Kidney epithelial cell (primary cell): ENCODE data around the gene LMOD3. TPM values are rescaled to one million over a fixed set of nuclear protein-coding genes. Genes with fewer than 3 reads are reported as not detected.

Experiments
- DNase-seq: peaks from one replicate; pipeline ENCODE4 v3.0.0-alpha.2; 2010; ENCODE audit warnings: low read depth
- H3K27me3 ChIP-seq: 2 replicates; pipeline ENCODE4 v1.6.0; 2011; ENCODE audit warnings: low read length; ENCODE audit not compliant: control insufficient read depth, insufficient read depth
- H3K36me3 ChIP-seq: 2 replicates; pipeline ENCODE4 v1.5.1; 2011; ENCODE audit warnings: low read length; ENCODE audit not compliant: control insufficient read depth, insufficient read depth
- H3K4me3 ChIP-seq: 2 replicates; pipeline ENCODE4 v1.5.1; 2011; ENCODE audit warnings: low read depth, mild to moderate bottlenecking, control low read depth, low read length
- total RNA-seq: library from RNA; depleted of rRNA; stranded (reverse); fragments of >200 nt; gene quantifications from 2 replicates; pipeline ENCODE4 v1.2.3, GENCODE V29; 2015
- TF ChIP-seq, protein P1 (sequence below): IDR thresholded peaks from 2 replicates; pipeline ENCODE4 v1.5.1; 2011; ENCODE audit warnings: mild to moderate bottlenecking, moderate library complexity, low read length, control low read depth, inconsistent platforms; ENCODE audit not compliant: insufficient read depth, poor library complexity, severe bottlenecking

The LMOD3 gene
- not detected in 2 replicates for total RNA-seq

DNA sequence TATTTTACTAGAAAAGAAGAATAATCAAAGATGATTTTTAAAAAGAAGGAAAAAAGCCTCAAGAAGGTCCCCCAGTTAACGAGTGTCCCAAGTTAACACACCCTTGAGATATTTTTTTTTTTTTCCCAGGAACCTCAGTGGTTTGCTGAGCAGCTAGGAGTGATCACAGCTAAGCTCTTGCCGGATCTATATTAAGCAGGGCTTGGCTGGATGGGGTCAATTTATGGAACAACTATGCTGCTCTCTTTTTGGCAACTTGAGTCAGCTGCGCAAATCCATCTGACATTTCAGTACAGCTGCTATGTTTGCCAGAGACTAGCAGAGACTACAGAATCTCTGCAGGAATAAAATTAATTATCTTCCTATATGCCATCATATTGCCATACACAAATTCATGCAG, at the start of gene LMOD3:
TSS of gene LMOD3 (minus strand) at position 193 of the 400 bp plus-strand sequence. CDS start 209 bp downstream, outside the sequence.
- no peak within 1 kb of the TSS for H3K4me3 ChIP-seq
- H3K27me3 ChIP-seq: no peaks in the 10 kb centered on the region
- TF ChIP-seq, protein P1, sequence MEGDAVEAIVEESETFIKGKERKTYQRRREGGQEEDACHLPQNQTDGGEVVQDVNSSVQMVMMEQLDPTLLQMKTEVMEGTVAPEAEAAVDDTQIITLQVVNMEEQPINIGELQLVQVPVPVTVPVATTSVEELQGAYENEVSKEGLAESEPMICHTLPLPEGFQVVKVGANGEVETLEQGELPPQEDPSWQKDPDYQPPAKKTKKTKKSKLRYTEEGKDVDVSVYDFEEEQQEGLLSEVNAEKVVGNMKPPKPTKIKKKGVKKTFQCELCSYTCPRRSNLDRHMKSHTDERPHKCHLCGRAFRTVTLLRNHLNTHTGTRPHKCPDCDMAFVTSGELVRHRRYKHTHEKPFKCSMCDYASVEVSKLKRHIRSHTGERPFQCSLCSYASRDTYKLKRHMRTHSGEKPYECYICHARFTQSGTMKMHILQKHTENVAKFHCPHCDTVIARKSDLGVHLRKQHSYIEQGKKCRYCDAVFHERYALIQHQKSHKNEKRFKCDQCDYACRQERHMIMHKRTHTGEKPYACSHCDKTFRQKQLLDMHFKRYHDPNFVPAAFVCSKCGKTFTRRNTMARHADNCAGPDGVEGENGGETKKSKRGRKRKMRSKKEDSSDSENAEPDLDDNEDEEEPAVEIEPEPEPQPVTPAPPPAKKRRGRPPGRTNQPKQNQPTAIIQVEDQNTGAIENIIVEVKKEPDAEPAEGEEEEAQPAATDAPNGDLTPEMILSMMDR: no peak
- DNase-seq: no peak
- H3K36me3 ChIP-seq: no peaks in the 10 kb centered on the region

DNA sequence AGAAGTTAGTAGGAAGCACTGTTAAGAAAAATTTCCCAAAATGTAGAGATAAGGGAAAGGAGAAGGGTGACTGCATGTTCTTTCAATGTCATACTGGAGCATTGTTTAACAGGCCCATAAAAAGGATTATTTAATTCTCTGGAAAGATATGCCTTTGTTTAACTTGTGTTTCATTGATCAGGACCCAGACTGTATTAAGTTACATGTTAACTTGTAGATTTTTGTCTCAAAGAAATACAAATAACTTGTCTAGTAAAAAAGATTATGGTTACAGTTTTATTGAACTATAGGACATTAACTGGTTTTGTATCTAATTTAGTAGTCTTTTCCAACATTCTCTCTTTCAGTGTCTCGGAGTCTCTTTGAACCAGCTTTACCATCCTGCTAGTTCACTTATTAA, 49.7 kb upstream of the LMOD3 start:
- H3K36me3 ChIP-seq: no peaks in the 10 kb centered on the region
- H3K4me3 ChIP-seq: no peak overlapping the region
- H3K27me3 ChIP-seq: no peaks in the 10 kb centered on the region
- TF ChIP-seq, protein P1: no peak
- no peak for DNase-seq

DNA sequence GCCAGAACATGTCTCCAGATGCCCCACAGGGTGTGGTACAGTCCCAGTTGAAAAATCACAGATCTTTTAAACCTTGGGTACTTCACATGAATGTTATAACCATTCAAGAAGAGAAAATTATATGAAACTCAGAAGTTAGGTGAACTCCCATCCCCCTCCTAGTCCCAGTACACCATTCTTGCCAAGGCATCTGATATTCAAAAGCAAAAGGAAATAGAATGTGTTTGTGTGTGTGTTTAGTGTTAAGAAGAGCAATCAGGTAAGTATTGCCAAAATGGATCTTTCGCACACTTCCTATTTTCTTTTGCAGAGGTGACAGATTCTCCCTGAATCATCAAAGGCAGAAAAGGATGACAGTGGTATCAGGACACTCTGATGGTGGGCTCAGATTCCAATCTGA, 44.1 kb upstream of the LMOD3 start:
- DNase-seq: no peak
- no peaks in the 10 kb centered on the region for H3K36me3 ChIP-seq
- H3K27me3 ChIP-seq: no peaks in the 10 kb centered on the region
- no peak overlapping the region for H3K4me3 ChIP-seq
- TF ChIP-seq, protein P1: no peak

DNA sequence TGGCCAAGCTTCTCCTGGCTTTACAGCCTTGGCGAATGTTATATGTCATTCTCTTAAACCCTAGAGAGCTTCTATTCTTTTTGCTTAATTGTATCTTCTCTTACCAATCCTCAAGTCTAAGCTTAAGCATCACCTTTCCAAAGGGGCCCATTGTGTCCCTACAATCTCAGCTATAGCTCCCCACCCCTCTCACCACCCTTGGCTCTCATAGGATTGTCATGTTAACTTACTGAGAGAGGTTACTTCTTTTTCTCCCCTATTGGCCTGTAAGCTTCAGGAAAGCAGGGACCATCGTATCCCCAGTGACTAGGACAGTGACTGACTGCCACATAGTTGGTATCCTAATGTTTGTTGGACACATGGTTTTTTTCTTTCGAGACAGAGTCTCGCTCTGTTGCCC, 43.3 kb upstream of the LMOD3 start:
- no peaks in the 10 kb centered on the region for H3K36me3 ChIP-seq
- no peaks in the 10 kb centered on the region for H3K27me3 ChIP-seq
- H3K4me3 ChIP-seq: no peak overlapping the region
- TF ChIP-seq, protein P1: no peak
- DNase-seq: no peak

DNA sequence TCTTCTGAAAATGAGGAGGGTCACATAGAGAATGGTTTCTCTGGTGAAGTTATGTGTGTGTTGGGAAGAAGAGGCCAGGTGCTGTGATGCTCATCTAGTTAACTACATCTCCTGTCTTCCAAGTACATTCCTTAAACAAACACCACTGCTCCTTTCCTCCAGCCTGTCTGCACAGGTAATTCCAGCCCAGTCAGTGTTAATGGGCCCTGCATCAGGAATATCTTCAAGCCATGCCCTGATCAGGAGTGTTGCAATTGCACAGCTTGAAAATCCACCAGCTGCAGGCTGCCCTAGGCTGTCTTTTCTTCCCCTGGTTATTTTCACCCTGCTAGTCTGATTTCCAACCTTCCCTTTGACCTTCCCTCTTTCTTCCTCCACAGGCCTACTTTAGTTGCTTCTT, 41.9 kb upstream of the LMOD3 start:
- Histone ChIP-seq H3K4me3 (no peak overlapping the region), H3K27me3 (no peaks in the 10 kb centered on the region), H3K36me3 (no peaks in the 10 kb centered on the region)
- no peak for DNase-seq
- TF ChIP-seq, protein P1: no peak

DNA sequence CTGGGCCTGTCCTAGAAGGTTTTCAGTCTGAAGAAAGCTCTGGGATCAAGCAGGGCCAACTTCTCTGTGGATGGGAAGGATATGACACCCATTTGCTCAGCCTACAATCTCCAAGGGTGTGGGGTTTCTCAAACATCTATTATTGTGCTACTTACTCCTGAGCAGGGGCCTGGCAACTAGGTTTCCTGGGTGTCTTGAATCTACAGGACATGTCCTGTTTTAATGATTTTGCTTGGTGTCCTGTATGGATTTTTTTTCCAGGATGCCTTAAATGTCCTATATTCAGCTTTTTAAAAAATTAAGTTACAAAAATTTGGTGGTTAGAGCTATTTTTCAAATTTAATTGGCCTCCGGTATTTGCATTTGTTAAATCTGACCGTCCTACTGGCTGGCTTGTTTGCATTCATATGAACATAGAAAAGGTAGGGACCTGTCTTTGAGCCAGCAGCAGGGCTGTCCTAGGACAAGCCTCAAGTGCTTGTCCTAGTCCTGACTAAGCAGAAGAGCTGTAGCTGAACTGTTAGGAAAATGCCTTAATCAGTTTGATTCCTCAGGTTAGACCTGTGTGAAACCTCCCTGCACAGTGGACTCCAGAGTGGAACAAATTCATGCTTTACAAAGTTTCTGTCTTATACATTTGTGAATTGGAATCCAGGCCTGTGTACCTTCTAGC, 40.0 kb upstream of the LMOD3 start:
- Histone ChIP-seq H3K27me3 (no peaks in the 10 kb centered on the region), H3K36me3 (no peaks in the 10 kb centered on the region), H3K4me3 (no peak overlapping the region)
- TF ChIP-seq, protein P1: no peak
- DNase-seq: no peak
